ENCODE data around the gene TNS2. TPM values are rescaled to one million over a fixed set of nuclear protein-coding genes. Genes with fewer than 3 reads are reported as not detected.

TNS2 gene
- total RNA-seq, 1 experiment from 2014 or later, result 13.1 TPM

DNA sequence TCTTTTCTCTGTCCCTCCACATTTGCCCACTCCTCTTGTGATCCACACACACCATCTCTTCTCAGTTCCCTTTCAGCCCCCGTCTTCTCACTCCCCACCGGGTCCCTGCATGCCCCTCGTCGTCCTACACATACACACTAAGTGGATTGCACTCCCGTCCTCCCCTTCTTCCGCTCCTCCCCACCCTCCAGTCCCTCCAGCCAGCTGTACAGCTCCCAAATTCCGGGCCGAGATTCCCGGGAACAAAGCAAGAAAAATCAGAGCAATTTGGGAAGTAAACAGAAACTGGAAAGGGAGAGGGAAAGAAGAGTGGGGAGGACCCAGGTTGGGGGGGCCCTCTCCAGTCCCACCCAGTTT lies 47.3 kb downstream of the TNS2 start:
- H3K27me3 ChIP-seq (ENCODE audit: low read length), result no peaks in the 10 kb centered on the region
- H4K20me1 ChIP-seq (ENCODE audit: low read length), result no peaks in the 10 kb centered on the region
- H3F3A ChIP-seq (ENCODE audit: low read length, unreplicated experiment), result peaks cover 3% of the 10 kb centered on the region
- H3K9me2 ChIP-seq (replicated peaks; ENCODE audit: low read length), result no peaks in the 10 kb centered on the region
- 0 out of 2 replicates have a peak, but pooled peaks cover 4% of the 10 kb centered on the region for H3K79me2 ChIP-seq (ENCODE audit: low read length)
- H3K4me3 ChIP-seq (ENCODE audit: low read length), result peak overlapping the region; percentile 96
- 0 out of 2 replicates have a peak, but pooled peaks cover 3% of the 10 kb centered on the region for H3K36me3 ChIP-seq (ENCODE audit: low read depth, low read length)
- H3K4me2 ChIP-seq (ENCODE audit: low read length), result peak overlapping the region; percentile 86
- CTCF ChIA-PET, result no interaction called here
- no TSS peak for BruUV-seq (replicated peaks)
- peak overlapping the region; percentile 83; the same call in 1 of the 2 replicates for H3K27ac ChIP-seq (ENCODE audit: low read length)
- ATAC-seq (peak; percentile 2; the same call in 1 of the 2 replicates), DNase-seq (no peak)
- peak overlapping the region; percentile 61 for H3K9ac ChIP-seq (ENCODE audit: low read length)
- intact Hi-C loops (cut with micrococcal nuclease), result no loop called here
- peak overlapping the region; percentile 93 for H2AFZ ChIP-seq (ENCODE audit: low read length)
- no peaks in the 10 kb centered on the region for H3K9me3 ChIP-seq (ENCODE audit: low read length)
- H3K4me1 ChIP-seq (ENCODE audit: insufficient read depth, low read length), result peaks cover 39% of the 10 kb centered on the region
- TF ChIP-seq, protein P1, sequence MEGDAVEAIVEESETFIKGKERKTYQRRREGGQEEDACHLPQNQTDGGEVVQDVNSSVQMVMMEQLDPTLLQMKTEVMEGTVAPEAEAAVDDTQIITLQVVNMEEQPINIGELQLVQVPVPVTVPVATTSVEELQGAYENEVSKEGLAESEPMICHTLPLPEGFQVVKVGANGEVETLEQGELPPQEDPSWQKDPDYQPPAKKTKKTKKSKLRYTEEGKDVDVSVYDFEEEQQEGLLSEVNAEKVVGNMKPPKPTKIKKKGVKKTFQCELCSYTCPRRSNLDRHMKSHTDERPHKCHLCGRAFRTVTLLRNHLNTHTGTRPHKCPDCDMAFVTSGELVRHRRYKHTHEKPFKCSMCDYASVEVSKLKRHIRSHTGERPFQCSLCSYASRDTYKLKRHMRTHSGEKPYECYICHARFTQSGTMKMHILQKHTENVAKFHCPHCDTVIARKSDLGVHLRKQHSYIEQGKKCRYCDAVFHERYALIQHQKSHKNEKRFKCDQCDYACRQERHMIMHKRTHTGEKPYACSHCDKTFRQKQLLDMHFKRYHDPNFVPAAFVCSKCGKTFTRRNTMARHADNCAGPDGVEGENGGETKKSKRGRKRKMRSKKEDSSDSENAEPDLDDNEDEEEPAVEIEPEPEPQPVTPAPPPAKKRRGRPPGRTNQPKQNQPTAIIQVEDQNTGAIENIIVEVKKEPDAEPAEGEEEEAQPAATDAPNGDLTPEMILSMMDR (conservative IDR thresholded peaks at IDR 0.05; ENCODE audit: low read depth, low read length), result no peak
- TF ChIP-seq EZH2 (IDR thresholded peaks at IDR 0.05; ENCODE audit: low read length, unreplicated experiment) (no peak), EZH2phosphoT487 (IDR thresholded peaks at IDR 0.05; ENCODE audit: borderline replicate concordance, low read length) (no peak)
- POLR2A ChIA-PET (ENCODE audit: unreplicated experiment), result no interaction called here

DNA sequence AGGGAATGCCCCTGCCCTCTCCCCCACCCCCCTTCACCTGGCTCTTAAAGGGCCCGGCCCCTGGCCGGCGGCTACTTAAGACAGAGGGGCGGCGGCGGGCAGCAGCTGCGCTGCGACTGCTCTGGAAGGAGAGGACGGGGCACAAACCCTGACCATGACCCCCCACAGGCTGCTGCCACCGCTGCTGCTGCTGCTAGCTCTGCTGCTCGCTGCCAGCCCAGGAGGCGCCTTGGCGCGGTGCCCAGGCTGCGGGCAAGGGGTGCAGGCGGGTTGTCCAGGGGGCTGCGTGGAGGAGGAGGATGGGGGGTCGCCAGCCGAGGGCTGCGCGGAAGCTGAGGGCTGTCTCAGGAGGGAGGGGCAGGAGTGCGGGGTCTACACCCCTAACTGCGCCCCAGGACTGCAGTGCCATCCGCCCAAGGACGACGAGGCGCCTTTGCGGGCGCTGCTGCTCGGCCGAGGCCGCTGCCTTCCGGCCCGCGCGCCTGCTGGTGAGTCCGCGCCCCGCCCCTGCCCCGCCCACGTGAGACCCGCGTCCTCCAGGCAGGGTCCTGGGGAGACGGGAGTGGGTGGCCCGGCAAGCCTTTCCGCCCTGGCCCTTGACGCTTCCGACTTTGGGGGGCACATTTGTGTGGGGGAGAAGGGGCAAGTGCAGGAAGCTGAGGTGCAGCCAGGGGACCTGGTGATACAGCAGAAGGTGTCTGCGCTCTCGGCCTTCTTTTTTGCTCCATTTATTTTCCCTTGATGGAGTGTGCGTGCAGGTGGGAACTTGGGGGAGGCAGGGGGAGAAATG lies 47.9 kb downstream of the TNS2 start, which contains the start of gene IGFBP6:
Gene IGFBP6 (plus strand): TSS at position 104 of the 790 bp plus-strand sequence. CDS start 51 bp downstream, at position 155.
- no peaks in the 10 kb centered on the region for H4K20me1 ChIP-seq (ENCODE audit: low read length)
- H3K4me1 ChIP-seq (ENCODE audit: insufficient read depth, low read length), result peaks cover 39% of the 10 kb centered on the region
- peak within 1 kb of the TSS; percentile 86 for H3K4me2 ChIP-seq (ENCODE audit: low read length)
- no peaks in the 10 kb centered on the region for H3K9me3 ChIP-seq (ENCODE audit: low read length)
- H3K9ac ChIP-seq (ENCODE audit: low read length), result peak within 1 kb of the TSS; percentile 61
- ChIA-PET CTCF (interaction anchor here (0.5 to 2.5 kb wide), 4 partner anchors 19 to 91 kb away, joined by 4 to 37 read pairs (median 10); partner anchors contain the start of gene SPRYD3), POLR2A (ENCODE audit: unreplicated experiment) (interaction anchor here (0.6 to 1.0 kb wide), 3 partner anchors 19 to 403 kb away, joined by 4 to 14 read pairs (median 6); partner anchors contain the start of genes SPRYD3 and TARBP2)
- peak within 1 kb of the TSS; percentile 93 for H2AFZ ChIP-seq (ENCODE audit: low read length)
- BruUV-seq (replicated peaks), result no TSS peak
- H3K4me3 ChIP-seq (ENCODE audit: low read length), result peak within 1 kb of the TSS; percentile 96
- no peaks in the 10 kb centered on the region for H3K9me2 ChIP-seq (replicated peaks; ENCODE audit: low read length)
- peak; percentile 63 for DNase-seq
- TF ChIP-seq EZH2 (IDR thresholded peaks at IDR 0.05; ENCODE audit: low read length, unreplicated experiment) (no peak), EZH2phosphoT487 (IDR thresholded peaks at IDR 0.05; ENCODE audit: borderline replicate concordance, low read length) (no peak)
- TF ChIP-seq, protein P1 (conservative IDR thresholded peaks at IDR 0.05; ENCODE audit: low read depth, low read length), result no peak
- intact Hi-C loops (cut with micrococcal nuclease), result loop anchor here (1.0 kb wide), 1 partner anchor 18 kb away; the partner anchor contains the start of gene SPRYD3
- 0 out of 2 replicates have a peak, but pooled peaks cover 3% of the 10 kb centered on the region for H3K36me3 ChIP-seq (ENCODE audit: low read depth, low read length)
- 0 out of 2 replicates have a peak, but pooled peaks cover 4% of the 10 kb centered on the region for H3K79me2 ChIP-seq (ENCODE audit: low read length)
- no peaks in the 10 kb centered on the region for H3K27me3 ChIP-seq (ENCODE audit: low read length)
- H3K27ac ChIP-seq (ENCODE audit: low read length), result peak within 1 kb of the TSS; percentile 83
- peaks cover 3% of the 10 kb centered on the region for H3F3A ChIP-seq (ENCODE audit: low read length, unreplicated experiment)
- peak; percentile 63 for ATAC-seq

Data from PC-3 (cell line).